H9 (cell line): ENCODE data around the gene SNX25. TPM values are rescaled to one million over a fixed set of nuclear protein-coding genes. Genes with fewer than 3 reads are reported as not detected.

Source experiments
- DNase-seq: peaks from one replicate; pipeline ENCODE4 v3.0.0-alpha.2; 2017
- H2AFZ ChIP-seq: one replicate; pipeline ENCODE4 v1.6.1; 2013; ENCODE audit warnings: mild to moderate bottlenecking, low read length, control low read depth, moderate library complexity
- H2AK5ac ChIP-seq: 2 replicates; pipeline ENCODE4 v1.6.1; 2013; ENCODE audit warnings: low read length, control low read depth, mixed read lengths; ENCODE audit not compliant: insufficient read length
- H2BK120ac ChIP-seq: one replicate; pipeline ENCODE4 v1.6.1; 2013; ENCODE audit warnings: low read depth, mild to moderate bottlenecking, low read length, control low read depth, inconsistent platforms; ENCODE audit not compliant: poor library complexity, severe bottlenecking
- H2BK12ac ChIP-seq: 2 replicates; pipeline ENCODE4 v1.6.1; 2013; ENCODE audit warnings: low read length, control low read depth, mixed read lengths, low read depth; ENCODE audit not compliant: insufficient read length
- H2BK15ac ChIP-seq: 2 replicates; pipeline ENCODE4 v1.6.1; 2013; ENCODE audit warnings: low read depth, low read length, control low read depth
- H2BK20ac ChIP-seq: one replicate; pipeline ENCODE4 v1.6.1; 2013; ENCODE audit warnings: low read depth, mild to moderate bottlenecking, low read length, control low read depth, inconsistent platforms; ENCODE audit not compliant: poor library complexity, severe bottlenecking
- H2BK5ac ChIP-seq: 2 replicates; pipeline ENCODE4 v1.6.1; 2013; ENCODE audit warnings: low read length, control low read depth, mixed read lengths; ENCODE audit not compliant: insufficient read length
- H3K14ac ChIP-seq: 2 replicates; pipeline ENCODE4 v1.6.1; 2013; ENCODE audit warnings: low read length, control low read depth; ENCODE audit not compliant: insufficient read depth
- H3K18ac ChIP-seq: 2 replicates; pipeline ENCODE4 v1.6.1; 2013; ENCODE audit warnings: low read depth, mild to moderate bottlenecking, mixed read lengths, low read length, control low read depth; ENCODE audit not compliant: insufficient read length
- H3K23ac ChIP-seq: 2 replicates; pipeline ENCODE4 v1.6.1; 2013; ENCODE audit warnings: low read length, control low read depth, mixed read lengths, low read depth; ENCODE audit not compliant: insufficient read length
- H3K23me2 ChIP-seq: 2 replicates; pipeline ENCODE4 v1.6.1; 2013; ENCODE audit warnings: low read depth, mild to moderate bottlenecking, mixed read lengths, low read length, control low read depth; ENCODE audit not compliant: insufficient read length, poor library complexity, severe bottlenecking
- H3K27ac ChIP-seq: 2 replicates; pipeline ENCODE4 v1.5.1; 2013; ENCODE audit warnings: low read length, control low read depth, mixed read lengths, low read depth; ENCODE audit not compliant: insufficient read length
- H3K27me3 ChIP-seq: 2 replicates; pipeline ENCODE4 v1.6.1; 2013; ENCODE audit warnings: low read length, control low read depth, inconsistent platforms; ENCODE audit not compliant: insufficient read depth
- H3K4ac ChIP-seq: 2 replicates; pipeline ENCODE4 v1.6.1; 2013; ENCODE audit warnings: low read depth, mild to moderate bottlenecking, control low read depth, inconsistent platforms, low read length, moderate library complexity
- H3K4me1 ChIP-seq: 2 replicates; pipeline ENCODE4 v1.6.1; 2013; ENCODE audit warnings: low read length, control low read depth, inconsistent platforms; ENCODE audit not compliant: insufficient read depth
- H3K4me2 ChIP-seq: 2 replicates; pipeline ENCODE4 v1.6.1; 2013; ENCODE audit warnings: low read length, control low read depth, mixed read lengths; ENCODE audit not compliant: insufficient read length, insufficient read depth
- H3K56ac ChIP-seq: 2 replicates; pipeline ENCODE4 v1.6.1; 2013; ENCODE audit warnings: low read depth, mild to moderate bottlenecking, mixed read lengths, low read length, control low read depth; ENCODE audit not compliant: insufficient read length
- H3K79me1 ChIP-seq: 2 replicates; pipeline ENCODE4 v1.6.1; 2013; ENCODE audit warnings: low read depth, mild to moderate bottlenecking, moderate library complexity, low read length, control low read depth, inconsistent platforms; ENCODE audit not compliant: insufficient read depth, poor library complexity, severe bottlenecking
- H3K79me2 ChIP-seq: 2 replicates; pipeline ENCODE4 v1.6.1; 2013; ENCODE audit warnings: low read length, control low read depth, inconsistent platforms; ENCODE audit not compliant: insufficient read depth
- H3K9ac ChIP-seq: 2 replicates; pipeline ENCODE4 v1.6.1; 2013; ENCODE audit warnings: low read length, control low read depth, mixed read lengths; ENCODE audit not compliant: insufficient read length; ENCODE audit errors: extremely low read depth
- H3K9me3 ChIP-seq: one replicate; pipeline ENCODE4 v1.6.1; 2013; ENCODE audit warnings: low read depth, low read length, inconsistent platforms; ENCODE audit not compliant: control insufficient read depth
- H3T11ph ChIP-seq: one replicate; pipeline ENCODE4 v1.6.1; 2013; ENCODE audit warnings: mild to moderate bottlenecking, low read length, control low read depth, inconsistent platforms
- H4K20me1 ChIP-seq: one replicate; pipeline ENCODE4 v1.6.1; 2013; ENCODE audit not compliant: control insufficient read depth, insufficient read length, insufficient read depth
- H4K5ac ChIP-seq: 2 replicates; pipeline ENCODE4 v1.6.1; 2013; ENCODE audit warnings: low read depth, mild to moderate bottlenecking, mixed read lengths, low read length, control low read depth; ENCODE audit not compliant: insufficient read length
- H4K8ac ChIP-seq: replicated peaks from 2 replicates; pipeline ENCODE4 v1.6.1; 2013; ENCODE audit warnings: low read length, control low read depth, mixed read lengths, low read depth; ENCODE audit not compliant: insufficient read length
- H4K91ac ChIP-seq: 2 replicates; pipeline ENCODE4 v1.6.1; 2013; ENCODE audit warnings: low read depth, mild to moderate bottlenecking, moderate library complexity, mixed read lengths, low read length, control low read depth; ENCODE audit not compliant: insufficient read length
- H3K27ac Mint-ChIP-seq, 3 experiments: 2 replicates in 2 of 3; 3 replicates in 1 of 3; pipeline ENCODE4 v1.8.0; 2020 to 2021; ENCODE audit warnings: mixed read lengths in 3 of 3, mild to moderate bottlenecking in 1 of 3, moderate library complexity in 1 of 3
- H3K27me3 Mint-ChIP-seq: 2 replicates; pipeline ENCODE4 v1.8.0; 2021; ENCODE audit warnings: low read depth, mild to moderate bottlenecking, moderate library complexity, mixed read lengths
- H3K36me3 Mint-ChIP-seq, 3 experiments: 2 replicates in 2 of 3; 3 replicates in 1 of 3; pipeline ENCODE4 v1.8.0; 2020 to 2021; ENCODE audit warnings: low read depth in 3 of 3, mixed read lengths in 3 of 3; ENCODE audit not compliant: insufficient read depth in 1 of 3
- H3K4me1 Mint-ChIP-seq, 2 experiments: 2 replicates each; pipeline ENCODE4 v1.8.0; 2020; ENCODE audit warnings: mixed read lengths in 2 of 2
- H3K4me3 Mint-ChIP-seq, 2 experiments: 2 replicates in 1 of 2; 3 replicates in 1 of 2; pipeline ENCODE4 v1.8.0; 2020 to 2021; ENCODE audit warnings: mild to moderate bottlenecking in 2 of 2, mixed read lengths in 2 of 2, moderate library complexity in 1 of 2
- H3K9me3 Mint-ChIP-seq, 2 experiments: 2 replicates in 1 of 2; 3 replicates in 1 of 2; pipeline ENCODE4 v1.8.0; 2020; ENCODE audit warnings: mild to moderate bottlenecking in 2 of 2, mixed read lengths in 2 of 2, moderate library complexity in 1 of 2
- CTCF ChIP-seq: fragments of 200-600 bp; sonication (generic); conservative IDR thresholded peaks from 3 replicates; pipeline ENCODE4 v1.8.0; 2021; ENCODE audit warnings: antibody characterized with exemption, mild to moderate bottlenecking
- WGBS: extraction: QIAGEN DNeasy Blood & Tissue Kit; methylation state at CpG from one replicate; pipeline ENCODE4 v1.1.7; 2013; ENCODE audit warnings: missing lambda C conversion rate, low lambda C conversion rate, mixed read lengths; ENCODE audit not compliant: insufficient read length; ENCODE audit errors: extremely low coverage; 5-methylcytosine and 5-hydroxymethylcytosine counted together
- total RNA-seq: library from RNA; stranded (reverse); gene quantifications from 2 replicates; pipeline ENCODE4 v1.2.1, GENCODE V29; 2021

The SNX25 gene
- total RNA-seq, 1 experiment from 2014 or later: 28.2 TPM

GRCh38 chr4:185244763-185245162 lies 35.4 kb downstream of the SNX25 start:
- no peak overlapping the region for H3K4me2 ChIP-seq
- H4K20me1 ChIP-seq: no peaks in the 10 kb centered on the region
- no peak overlapping the region for H2BK20ac ChIP-seq
- H2BK15ac ChIP-seq: no peak overlapping the region
- no peak overlapping the region for H3K14ac ChIP-seq
- no peaks in the 10 kb centered on the region for H3K9me3 ChIP-seq
- peaks cover 4 to 21% (median 14%) of the 10 kb centered on the region in 3 experiments; a peak in 5 of 7 replicates for H3K36me3 Mint-ChIP-seq
- H3K4me1 Mint-ChIP-seq: peaks cover 0 to 10% of the 10 kb centered on the region in 2 experiments; a peak in 2 of 4 replicates
- H3K18ac ChIP-seq: no peak overlapping the region
- no CpG with 5 or more reads among the region's 4 CpGs for WGBS
- H2AFZ ChIP-seq: no peak overlapping the region
- no peaks in the 10 kb centered on the region for H3K27me3 ChIP-seq
- no peak overlapping the region for H2BK12ac ChIP-seq
- H3K79me2 ChIP-seq: no peaks in the 10 kb centered on the region
- H2BK5ac ChIP-seq: no peak overlapping the region
- no peak overlapping the region for H3K9ac ChIP-seq
- no peak overlapping the region for H3K4me3 Mint-ChIP-seq
- H3T11ph ChIP-seq: no peak overlapping the region
- no peak overlapping the region for H4K8ac ChIP-seq
- H2AK5ac ChIP-seq: no peak overlapping the region
- H3K27me3 Mint-ChIP-seq: no peaks in the 10 kb centered on the region
- no peak overlapping the region for H3K27ac ChIP-seq
- H3K79me1 ChIP-seq: no peaks in the 10 kb centered on the region
- peak overlapping the region in 1 of 3 experiments; percentile 32; a peak in 1 of 7 replicates for H3K27ac Mint-ChIP-seq
- H3K56ac ChIP-seq: no peak overlapping the region
- H4K91ac ChIP-seq: no peak overlapping the region
- no peak overlapping the region for H3K4ac ChIP-seq
- no peak overlapping the region for H2BK120ac ChIP-seq
- H3K9me3 Mint-ChIP-seq: peaks cover 7 to 9% of the 10 kb centered on the region in 2 experiments; a peak in 3 of 5 replicates
- H3K4me1 ChIP-seq: no peaks in the 10 kb centered on the region
- DNase-seq: no peak
- no peaks in the 10 kb centered on the region for H3K23me2 ChIP-seq
- no peak for TF ChIP-seq CTCF
- no peak overlapping the region for H4K5ac ChIP-seq
- H3K23ac ChIP-seq: no peak overlapping the region
